Osteocyte (in vitro differentiated cells): Measurements from ENCODE around the gene ARHGAP4. TPM values are rescaled to one million over a fixed set of nuclear protein-coding genes. Genes with fewer than 3 reads are reported as not detected.

Experiments used
- DNase-seq: peaks from one replicate; pipeline ENCODE4 v3.0.0; 2021; ENCODE audit warnings: mixed read lengths; ENCODE audit not compliant: unreplicated experiment; ENCODE audit errors: extremely low spot score
- H3K27ac Mint-ChIP-seq: one replicate; pipeline ENCODE4 v1.8.0; 2021; ENCODE audit warnings: mild to moderate bottlenecking, mixed read lengths; ENCODE audit not compliant: unreplicated experiment
- H3K27me3 Mint-ChIP-seq: one replicate; pipeline ENCODE4 v1.8.0; 2021; ENCODE audit warnings: mixed read lengths; ENCODE audit not compliant: unreplicated experiment
- H3K36me3 Mint-ChIP-seq: one replicate; pipeline ENCODE4 v1.8.0; 2021; ENCODE audit warnings: mixed read lengths; ENCODE audit not compliant: unreplicated experiment
- H3K4me1 Mint-ChIP-seq: one replicate; pipeline ENCODE4 v1.8.0; 2021; ENCODE audit warnings: mixed read lengths; ENCODE audit not compliant: unreplicated experiment
- H3K4me3 Mint-ChIP-seq: one replicate; pipeline ENCODE4 v1.8.0; 2021; ENCODE audit warnings: mild to moderate bottlenecking, moderate library complexity, mixed read lengths; ENCODE audit not compliant: unreplicated experiment
- H3K9me3 Mint-ChIP-seq: one replicate; pipeline ENCODE4 v1.8.0; 2021; ENCODE audit warnings: mixed read lengths; ENCODE audit not compliant: unreplicated experiment
- total RNA-seq: library from RNA; stranded (reverse); gene quantifications from 2 replicates; pipeline ENCODE4 v1.2.1, GENCODE V29; 2021
- TF ChIP-seq, protein P1 (sequence below): fragments of 200-600 bp; sonication (generic); IDR thresholded peaks from 2 replicates; pipeline ENCODE4 v1.5.0; 2021; ENCODE audit warnings: antibody characterized with exemption, mild to moderate bottlenecking, moderate library complexity

The ARHGAP4 gene
- total RNA-seq, 1 donor from 2014 or later = 5.3 TPM

DNA sequence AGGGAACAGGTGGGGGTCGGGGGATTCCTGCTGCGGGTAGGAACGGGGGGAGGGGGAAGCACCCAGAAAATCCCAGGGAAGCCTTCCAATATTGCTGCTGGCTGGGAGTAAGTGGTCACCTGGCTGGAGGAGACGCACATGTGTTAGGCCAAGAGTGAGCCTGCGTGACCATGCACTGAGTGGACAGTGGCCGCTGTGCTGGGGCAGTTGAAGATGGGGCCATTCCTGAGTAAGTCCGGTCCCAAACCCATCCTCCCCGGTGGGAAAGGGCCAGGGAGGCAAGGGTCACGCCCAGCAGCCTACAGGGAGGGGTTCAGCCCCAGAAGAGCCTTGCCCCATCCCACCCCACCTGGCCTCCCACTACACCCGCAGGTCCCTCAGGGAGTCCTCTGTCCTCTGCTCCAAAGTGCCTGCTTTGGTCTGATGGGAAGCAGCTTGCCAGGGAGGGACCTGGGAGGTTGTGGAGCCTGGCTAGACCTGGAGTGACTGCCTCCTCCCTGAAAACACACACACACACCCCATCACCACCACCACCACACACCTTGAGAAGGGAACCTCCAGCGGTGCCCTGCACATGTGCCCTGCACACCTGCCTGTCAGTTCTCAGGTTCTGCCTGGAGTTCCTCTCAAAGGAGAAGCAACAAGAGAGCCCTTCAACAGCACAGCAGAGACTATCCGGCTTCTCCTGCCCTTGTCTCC is 46.2 kb downstream of the ARHGAP4 start:
- DNase-seq = no peak
- Mint-ChIP-seq H3K36me3 (no peaks in the 10 kb centered on the region), H3K27ac (no peak overlapping the region), H3K9me3 (peaks cover 1% of the 10 kb centered on the region), H3K4me3 (no peak overlapping the region), H3K27me3 (no peaks in the 10 kb centered on the region), H3K4me1 (peaks cover 16% of the 10 kb centered on the region)
- TF ChIP-seq, protein P1, sequence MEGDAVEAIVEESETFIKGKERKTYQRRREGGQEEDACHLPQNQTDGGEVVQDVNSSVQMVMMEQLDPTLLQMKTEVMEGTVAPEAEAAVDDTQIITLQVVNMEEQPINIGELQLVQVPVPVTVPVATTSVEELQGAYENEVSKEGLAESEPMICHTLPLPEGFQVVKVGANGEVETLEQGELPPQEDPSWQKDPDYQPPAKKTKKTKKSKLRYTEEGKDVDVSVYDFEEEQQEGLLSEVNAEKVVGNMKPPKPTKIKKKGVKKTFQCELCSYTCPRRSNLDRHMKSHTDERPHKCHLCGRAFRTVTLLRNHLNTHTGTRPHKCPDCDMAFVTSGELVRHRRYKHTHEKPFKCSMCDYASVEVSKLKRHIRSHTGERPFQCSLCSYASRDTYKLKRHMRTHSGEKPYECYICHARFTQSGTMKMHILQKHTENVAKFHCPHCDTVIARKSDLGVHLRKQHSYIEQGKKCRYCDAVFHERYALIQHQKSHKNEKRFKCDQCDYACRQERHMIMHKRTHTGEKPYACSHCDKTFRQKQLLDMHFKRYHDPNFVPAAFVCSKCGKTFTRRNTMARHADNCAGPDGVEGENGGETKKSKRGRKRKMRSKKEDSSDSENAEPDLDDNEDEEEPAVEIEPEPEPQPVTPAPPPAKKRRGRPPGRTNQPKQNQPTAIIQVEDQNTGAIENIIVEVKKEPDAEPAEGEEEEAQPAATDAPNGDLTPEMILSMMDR = no peak

DNA sequence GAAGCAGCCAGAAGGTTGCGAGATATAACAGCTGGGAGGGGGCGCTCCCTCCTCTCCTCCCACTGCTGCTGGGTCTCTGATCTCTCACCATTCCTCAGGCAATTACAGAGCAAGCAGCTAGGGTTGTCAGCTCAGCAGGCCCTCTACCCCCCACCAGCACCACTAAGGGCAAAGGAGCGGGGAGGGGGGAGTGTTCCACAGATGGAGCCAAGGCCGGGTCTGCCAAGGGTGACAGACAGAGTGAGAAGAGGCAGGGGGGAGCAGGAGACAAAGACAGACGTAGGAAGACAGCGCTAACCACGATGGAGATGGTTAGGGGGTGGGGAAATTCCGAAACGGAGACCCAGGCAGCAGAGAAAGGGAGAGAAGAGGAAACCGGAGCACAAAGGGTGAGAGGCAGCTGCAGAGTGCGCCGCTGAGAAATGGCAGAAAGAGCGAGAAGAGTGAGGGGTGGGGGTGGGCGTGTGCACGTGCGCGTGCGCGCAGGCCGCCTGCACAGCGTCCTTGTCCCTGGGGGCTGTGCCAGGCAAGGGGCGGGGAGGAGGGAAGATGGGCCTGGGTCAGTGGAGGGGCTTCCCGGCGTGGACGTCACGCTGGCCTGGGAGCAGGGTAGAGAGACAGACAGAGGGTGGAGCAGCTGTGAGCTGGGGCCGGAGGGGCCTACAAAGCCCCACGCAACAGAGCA is 47.0 kb downstream of the ARHGAP4 start:
- no peaks in the 10 kb centered on the region for H3K36me3 Mint-ChIP-seq
- no peak overlapping the region for H3K27ac Mint-ChIP-seq
- H3K9me3 Mint-ChIP-seq = peaks cover 6% of the 10 kb centered on the region
- H3K4me1 Mint-ChIP-seq = peaks cover 14% of the 10 kb centered on the region
- DNase-seq = no peak
- no peak overlapping the region for H3K4me3 Mint-ChIP-seq
- no peaks in the 10 kb centered on the region for H3K27me3 Mint-ChIP-seq
- TF ChIP-seq, protein P1 = no peak

DNA sequence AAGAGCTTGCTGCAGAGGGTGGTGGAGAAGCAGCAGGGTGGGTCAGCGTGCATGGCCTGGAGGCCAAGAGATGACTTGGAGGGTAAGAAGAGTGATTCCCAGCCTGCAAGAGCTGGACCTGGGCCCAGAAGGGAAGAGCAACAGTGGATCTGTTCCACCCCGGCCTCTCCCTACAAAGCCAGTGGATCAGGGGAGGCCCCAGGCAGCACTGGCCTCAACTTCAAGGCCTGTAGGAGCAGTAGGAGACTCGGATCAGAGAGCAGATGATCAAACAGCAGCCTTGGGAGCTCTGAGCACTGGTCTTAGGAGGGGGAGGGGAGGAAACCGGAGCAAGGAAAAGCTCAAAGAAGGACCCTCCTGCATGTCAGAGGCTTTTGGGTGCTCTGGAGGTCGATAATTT is 47.7 kb downstream of the ARHGAP4 start:
- H3K27ac Mint-ChIP-seq = no peak overlapping the region
- DNase-seq = no peak
- no peak overlapping the region for H3K4me3 Mint-ChIP-seq
- no peaks in the 10 kb centered on the region for H3K36me3 Mint-ChIP-seq
- no peaks in the 10 kb centered on the region for H3K27me3 Mint-ChIP-seq
- H3K9me3 Mint-ChIP-seq = peaks cover 6% of the 10 kb centered on the region
- TF ChIP-seq, protein P1 = no peak
- H3K4me1 Mint-ChIP-seq = peaks cover 14% of the 10 kb centered on the region

DNA sequence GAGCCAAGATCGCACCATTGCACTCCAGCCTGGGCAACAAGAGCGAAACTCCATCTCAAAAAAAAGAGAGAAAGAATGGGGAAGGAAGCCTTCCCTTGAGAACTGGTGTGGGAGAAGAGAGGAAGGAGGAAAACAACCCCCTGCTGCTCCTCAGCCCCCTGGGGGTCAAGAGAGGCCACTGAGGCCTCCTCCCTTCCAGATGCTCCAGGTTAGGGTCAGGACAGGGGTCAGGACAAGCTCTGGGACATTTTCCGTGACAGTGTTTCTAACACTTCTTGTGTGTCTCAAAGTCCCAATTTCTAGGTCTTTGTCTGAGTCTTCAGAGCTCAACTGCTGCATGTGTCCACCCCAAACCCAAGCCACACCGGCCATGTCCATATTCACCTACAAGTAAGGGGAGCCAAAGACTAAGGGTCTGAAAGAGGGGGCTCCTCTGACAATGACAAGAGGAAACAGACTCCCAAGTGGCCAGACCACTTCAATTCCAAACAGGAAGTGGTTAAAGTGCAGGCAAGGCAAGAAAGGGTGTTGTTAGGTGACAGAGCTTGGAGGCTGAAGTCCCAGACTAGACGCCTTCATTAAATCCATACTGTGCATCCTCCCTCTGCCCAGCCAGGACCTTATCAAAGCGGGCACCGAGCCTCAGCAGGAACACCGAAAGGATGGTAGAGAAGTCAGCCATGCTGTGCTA is 48.3 kb downstream of the ARHGAP4 start:
- Mint-ChIP-seq H3K36me3 (no peaks in the 10 kb centered on the region), H3K27ac (no peak overlapping the region), H3K4me3 (no peak overlapping the region), H3K9me3 (peaks cover 6% of the 10 kb centered on the region), H3K4me1 (peaks cover 14% of the 10 kb centered on the region), H3K27me3 (no peaks in the 10 kb centered on the region)
- TF ChIP-seq, protein P1 = no peak
- no peak for DNase-seq

DNA sequence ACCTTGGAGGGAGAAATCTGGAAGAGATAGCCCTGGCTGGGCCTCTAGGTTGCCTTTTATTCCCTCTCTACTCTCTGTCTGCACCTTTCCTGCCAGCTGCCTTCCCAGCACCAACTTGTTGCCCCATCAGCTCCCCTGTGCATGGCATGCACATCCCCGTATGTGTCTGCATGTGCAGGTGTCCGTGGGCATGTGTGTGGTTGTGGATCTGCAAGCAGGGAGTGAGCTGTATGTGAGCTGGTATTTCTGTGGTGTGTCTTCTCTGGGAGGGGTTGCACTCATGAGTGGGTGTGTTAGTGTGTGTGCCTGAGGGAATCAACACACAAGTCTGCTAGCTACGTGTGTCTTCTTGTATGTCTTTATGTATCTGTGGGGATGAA is 50.0 kb downstream of the ARHGAP4 start:
- no peaks in the 10 kb centered on the region for H3K36me3 Mint-ChIP-seq
- H3K4me3 Mint-ChIP-seq = no peak overlapping the region
- H3K27ac Mint-ChIP-seq = no peak overlapping the region
- H3K4me1 Mint-ChIP-seq = peaks cover 11% of the 10 kb centered on the region
- TF ChIP-seq, protein P1 = no peak
- peaks cover 6% of the 10 kb centered on the region for H3K9me3 Mint-ChIP-seq
- DNase-seq = no peak
- H3K27me3 Mint-ChIP-seq = no peaks in the 10 kb centered on the region
